Measurements from ENCODE around the gene RFTN1. TPM values are rescaled to one million over a fixed set of nuclear protein-coding genes. Genes with fewer than 3 reads are reported as not detected.

RFTN1 gene
- total RNA-seq, 1 donor from 2014 or later = 0.96 TPM

DNA sequence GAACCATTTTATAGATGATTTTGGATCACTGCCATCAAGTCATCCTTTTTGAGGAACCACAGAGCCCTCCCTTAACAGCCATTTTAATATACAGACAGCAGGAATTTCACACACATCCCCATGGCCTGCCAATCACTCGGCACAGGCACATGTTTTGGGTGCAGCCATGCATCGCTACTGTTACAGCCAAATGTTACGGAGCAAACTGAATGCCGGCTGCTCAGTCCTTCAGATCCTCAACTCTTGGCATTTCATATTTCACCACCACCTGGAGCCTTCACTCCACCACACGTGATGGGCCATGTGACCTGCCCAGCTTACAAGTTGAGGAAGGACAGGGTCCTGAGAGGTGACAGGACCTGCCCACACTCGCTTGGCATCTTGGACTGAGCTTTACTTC is 157.7 kb downstream of the RFTN1 start:
- H3K9me3 Mint-ChIP-seq (ENCODE audit: low read depth) = no peaks in the 10 kb centered on the region
- DNase-seq (ENCODE audit: low spot score, unreplicated experiment) = no peak
- no peak overlapping the region for H3K4me3 Mint-ChIP-seq (ENCODE audit: low read depth)
- H3K4me1 Mint-ChIP-seq (ENCODE audit: low read depth) = peaks cover 2% of the 10 kb centered on the region
- H3K27me3 Mint-ChIP-seq = peaks cover 4% of the 10 kb centered on the region
- TF ChIP-seq, protein P1, sequence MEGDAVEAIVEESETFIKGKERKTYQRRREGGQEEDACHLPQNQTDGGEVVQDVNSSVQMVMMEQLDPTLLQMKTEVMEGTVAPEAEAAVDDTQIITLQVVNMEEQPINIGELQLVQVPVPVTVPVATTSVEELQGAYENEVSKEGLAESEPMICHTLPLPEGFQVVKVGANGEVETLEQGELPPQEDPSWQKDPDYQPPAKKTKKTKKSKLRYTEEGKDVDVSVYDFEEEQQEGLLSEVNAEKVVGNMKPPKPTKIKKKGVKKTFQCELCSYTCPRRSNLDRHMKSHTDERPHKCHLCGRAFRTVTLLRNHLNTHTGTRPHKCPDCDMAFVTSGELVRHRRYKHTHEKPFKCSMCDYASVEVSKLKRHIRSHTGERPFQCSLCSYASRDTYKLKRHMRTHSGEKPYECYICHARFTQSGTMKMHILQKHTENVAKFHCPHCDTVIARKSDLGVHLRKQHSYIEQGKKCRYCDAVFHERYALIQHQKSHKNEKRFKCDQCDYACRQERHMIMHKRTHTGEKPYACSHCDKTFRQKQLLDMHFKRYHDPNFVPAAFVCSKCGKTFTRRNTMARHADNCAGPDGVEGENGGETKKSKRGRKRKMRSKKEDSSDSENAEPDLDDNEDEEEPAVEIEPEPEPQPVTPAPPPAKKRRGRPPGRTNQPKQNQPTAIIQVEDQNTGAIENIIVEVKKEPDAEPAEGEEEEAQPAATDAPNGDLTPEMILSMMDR (IDR thresholded peaks at IDR 0.05; ENCODE audit: unreplicated experiment) = no peak
- H3K36me3 Mint-ChIP-seq (ENCODE audit: insufficient read depth) = no peaks in the 10 kb centered on the region
- no peak overlapping the region for H3K27ac Mint-ChIP-seq

DNA sequence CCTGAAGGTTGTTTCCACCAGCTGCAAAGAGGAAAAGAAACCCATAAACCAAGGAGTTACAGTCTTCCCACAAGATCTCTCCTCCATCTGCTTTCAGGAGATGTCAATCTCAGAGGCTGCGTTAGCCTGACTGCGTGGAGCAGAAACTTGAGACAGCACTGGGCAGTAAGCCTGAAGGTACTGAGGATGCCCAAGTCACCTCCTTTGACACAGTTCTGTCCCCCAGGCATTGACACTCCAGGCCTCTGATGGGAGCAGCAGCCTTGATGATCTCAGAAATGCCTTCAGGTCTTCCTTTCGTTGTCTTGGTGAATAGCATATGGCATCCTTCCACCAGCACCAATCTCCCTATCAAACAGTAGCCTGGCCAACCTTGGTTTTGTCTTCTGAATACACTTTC is 159.2 kb downstream of the RFTN1 start:
- no peak for DNase-seq (ENCODE audit: low spot score, unreplicated experiment)

DNA sequence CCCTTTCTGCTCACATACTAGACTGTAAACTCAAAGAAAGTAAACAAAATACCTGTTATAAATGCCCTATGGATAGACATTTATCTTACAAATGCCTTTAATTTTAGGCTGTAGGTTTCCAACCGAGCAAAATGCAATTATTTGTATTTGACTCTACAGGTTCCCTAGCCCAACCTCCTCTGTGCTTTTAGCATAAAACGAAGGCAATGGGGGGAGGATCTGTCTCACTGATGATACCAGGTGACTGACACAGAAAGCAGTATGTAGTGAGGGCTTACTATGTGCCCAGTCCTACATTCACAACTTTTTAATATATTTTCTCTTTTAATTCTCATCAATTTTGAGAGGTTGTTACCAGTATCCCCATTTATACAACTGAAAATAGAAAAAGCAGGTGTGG is 161.1 kb downstream of the RFTN1 start:
- Mint-ChIP-seq H3K4me3 (ENCODE audit: low read depth) (no peak overlapping the region), H3K9me3 (ENCODE audit: low read depth) (no peaks in the 10 kb centered on the region), H3K27ac (no peak overlapping the region), H3K4me1 (ENCODE audit: low read depth) (no peaks in the 10 kb centered on the region), H3K27me3 (peaks cover 4% of the 10 kb centered on the region), H3K36me3 (ENCODE audit: insufficient read depth) (peaks cover 2% of the 10 kb centered on the region)
- TF ChIP-seq, protein P1 (IDR thresholded peaks at IDR 0.05; ENCODE audit: unreplicated experiment) = no peak
- no peak for DNase-seq (ENCODE audit: low spot score, unreplicated experiment)

More for the DNA sequence above, 159.2 kb downstream of the RFTN1 start:
- TF ChIP-seq, protein P1 (IDR thresholded peaks at IDR 0.05; ENCODE audit: unreplicated experiment) = no peak
- Mint-ChIP-seq H3K27ac (no peak overlapping the region), H3K4me1 (ENCODE audit: low read depth) (peaks cover 2% of the 10 kb centered on the region), H3K9me3 (ENCODE audit: low read depth) (no peaks in the 10 kb centered on the region), H3K36me3 (ENCODE audit: insufficient read depth) (no peaks in the 10 kb centered on the region), H3K4me3 (ENCODE audit: low read depth) (no peak overlapping the region), H3K27me3 (peaks cover 4% of the 10 kb centered on the region)

DNA sequence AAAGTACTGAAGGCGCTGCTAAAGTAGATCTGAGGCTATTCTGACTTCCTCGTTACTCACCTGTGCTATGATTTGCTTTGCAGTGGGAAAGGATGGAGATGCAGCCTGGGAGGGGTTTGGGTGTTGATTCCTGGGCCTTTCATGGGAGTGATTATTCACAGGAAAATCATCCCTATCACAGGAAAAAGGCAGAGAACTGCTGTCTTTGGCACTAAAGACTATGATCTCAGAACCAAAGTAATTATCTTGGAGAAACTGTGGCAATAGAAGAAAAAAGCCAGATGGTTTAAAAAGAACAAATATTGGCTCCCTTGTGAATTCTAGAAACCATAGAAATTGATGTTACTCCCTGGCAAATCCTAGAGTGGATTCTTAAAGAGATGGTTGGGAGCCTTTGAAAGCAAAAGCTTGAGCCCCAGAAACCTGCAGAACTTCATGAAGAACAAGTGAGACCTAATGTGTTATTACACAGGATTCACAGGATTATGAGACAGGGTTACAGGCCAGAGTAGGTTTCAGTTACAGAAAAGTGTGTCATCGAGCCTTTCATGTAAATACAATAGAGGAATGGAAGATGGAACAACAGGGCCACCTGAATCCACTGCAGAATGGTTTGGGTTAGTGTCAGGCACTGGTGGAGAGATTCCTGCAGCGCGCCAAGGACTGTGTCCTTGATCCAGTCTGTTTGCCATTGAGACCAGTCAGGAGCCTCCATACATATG is 162.7 kb downstream of the RFTN1 start:
- H3K27me3 Mint-ChIP-seq = peaks cover 4% of the 10 kb centered on the region
- H3K36me3 Mint-ChIP-seq (ENCODE audit: insufficient read depth) = peaks cover 4% of the 10 kb centered on the region
- DNase-seq (ENCODE audit: low spot score, unreplicated experiment) = no peak
- TF ChIP-seq, protein P1 (IDR thresholded peaks at IDR 0.05; ENCODE audit: unreplicated experiment) = no peak
- no peaks in the 10 kb centered on the region for H3K9me3 Mint-ChIP-seq (ENCODE audit: low read depth)
- no peak overlapping the region for H3K27ac Mint-ChIP-seq
- no peak overlapping the region for H3K4me3 Mint-ChIP-seq (ENCODE audit: low read depth)
- no peaks in the 10 kb centered on the region for H3K4me1 Mint-ChIP-seq (ENCODE audit: low read depth)

DNA sequence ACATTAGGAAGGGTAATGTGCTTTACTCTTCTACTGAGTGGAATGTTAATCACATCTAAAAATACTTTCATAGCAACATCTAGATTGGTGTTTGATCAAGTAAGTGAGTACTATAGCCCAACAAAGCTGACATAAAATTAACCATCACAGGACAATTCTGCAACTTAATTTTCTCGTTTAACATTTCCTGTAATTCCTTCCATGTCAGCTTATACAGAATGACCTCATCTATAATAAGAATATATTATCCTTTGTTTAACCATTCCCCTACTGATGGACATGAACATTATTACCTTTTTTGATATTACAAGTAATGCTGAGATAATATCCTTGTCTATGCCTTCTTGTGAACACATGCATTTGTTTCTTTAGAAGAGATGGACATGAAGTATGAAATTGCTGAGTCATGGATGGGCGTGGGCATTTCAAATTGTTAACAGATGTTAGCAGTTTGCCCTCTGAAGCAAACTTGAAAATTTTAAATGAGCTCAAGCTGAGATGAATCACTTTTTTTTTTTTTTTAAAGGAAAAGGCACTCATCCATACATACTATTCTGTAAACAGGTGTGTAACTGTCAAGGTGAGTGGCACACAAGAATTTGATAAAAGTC is 163.4 kb downstream of the RFTN1 start:
- no peak for DNase-seq (ENCODE audit: low spot score, unreplicated experiment)
- H3K4me3 Mint-ChIP-seq (ENCODE audit: low read depth) = no peak overlapping the region
- H3K4me1 Mint-ChIP-seq (ENCODE audit: low read depth) = no peaks in the 10 kb centered on the region
- H3K9me3 Mint-ChIP-seq (ENCODE audit: low read depth) = no peaks in the 10 kb centered on the region
- peaks cover 4% of the 10 kb centered on the region for H3K36me3 Mint-ChIP-seq (ENCODE audit: insufficient read depth)
- H3K27ac Mint-ChIP-seq = no peak overlapping the region
- peaks cover 4% of the 10 kb centered on the region for H3K27me3 Mint-ChIP-seq
- TF ChIP-seq, protein P1 (IDR thresholded peaks at IDR 0.05; ENCODE audit: unreplicated experiment) = no peak
